Non-pigmented ciliary epithelial cell (primary cell): ENCODE measurements around the gene SUN5.
A peak's percentile ranks its signal among the peaks of the same experiment; 100 is the strongest.
"Not testable (repeated sequence)": the region's sequence is repeated elsewhere in the genome, so short reads cannot be mapped to it uniquely, and the experiment has no call there.

Experiments used
- DNase-seq: peaks from one replicate; pipeline ENCODE4 v3.0.0-alpha.2; 2010; ENCODE audit warnings: low read depth

Gene SUN5

DNA sequence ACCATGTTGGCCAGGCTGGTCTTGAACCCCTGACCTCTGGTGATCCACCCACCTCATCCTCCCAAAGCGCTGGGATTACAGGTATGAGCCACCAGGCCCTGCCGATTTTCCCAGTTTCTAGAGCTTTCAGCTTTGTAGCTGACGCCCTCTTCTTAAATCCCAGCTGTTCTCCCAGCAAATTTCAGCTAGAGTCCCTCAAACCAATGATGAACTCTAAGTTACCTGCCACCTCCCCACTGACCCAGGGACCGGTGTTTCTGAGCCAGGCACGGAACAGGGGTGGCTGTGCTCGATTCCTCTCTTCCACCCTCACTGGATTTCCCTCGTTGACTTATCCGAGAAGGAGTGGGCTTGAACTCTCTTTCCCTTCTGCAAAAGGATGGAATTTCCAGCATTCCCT lies 39.1 kb downstream of the SUN5 start:
- DNase-seq: no peak

DNA sequence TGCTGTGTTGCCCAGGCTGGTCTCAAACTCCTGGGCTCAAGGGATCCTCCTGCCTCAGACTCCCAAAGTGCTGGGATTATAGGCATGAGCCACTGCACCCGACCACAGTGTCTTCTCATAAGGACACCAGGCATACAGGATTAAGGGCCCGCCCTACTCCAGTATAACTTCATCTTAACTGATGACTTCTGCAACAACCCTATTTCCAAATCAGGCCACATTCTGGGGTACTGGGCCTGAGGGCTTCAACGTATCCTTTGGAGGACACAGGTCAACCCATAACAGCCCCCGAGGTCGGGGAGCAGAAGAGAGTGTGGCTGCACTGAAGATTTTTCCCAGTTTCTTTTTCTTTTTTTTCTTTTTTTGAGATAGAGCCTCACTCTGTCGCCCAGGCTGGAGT lies 39.7 kb downstream of the SUN5 start:
- no peak for DNase-seq

DNA sequence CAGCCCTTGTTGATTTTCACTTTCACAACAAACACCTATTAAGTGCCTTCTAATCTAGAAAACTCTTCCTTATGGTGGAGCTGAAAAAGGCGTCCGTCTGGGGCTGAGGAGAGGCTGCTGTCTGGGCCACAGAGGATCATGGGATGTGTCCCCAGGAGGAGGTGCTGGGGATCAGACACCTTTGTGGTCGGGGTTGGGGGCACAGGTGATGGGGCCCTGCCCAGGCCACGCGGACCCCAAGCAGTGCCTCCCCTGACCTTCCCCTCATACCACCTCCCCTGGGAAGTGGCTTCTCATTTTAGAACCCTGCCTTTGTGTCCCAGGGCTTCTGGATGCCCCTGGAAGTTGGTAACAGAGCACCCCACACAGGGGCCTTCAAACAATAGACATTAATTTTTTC lies 41.1 kb downstream of the SUN5 start:
- no peak for DNase-seq

GRCh38 chr20:32962646-32963045 lies 41.6 kb downstream of the SUN5 start:
- DNase-seq: not testable (repeated sequence)

DNA sequence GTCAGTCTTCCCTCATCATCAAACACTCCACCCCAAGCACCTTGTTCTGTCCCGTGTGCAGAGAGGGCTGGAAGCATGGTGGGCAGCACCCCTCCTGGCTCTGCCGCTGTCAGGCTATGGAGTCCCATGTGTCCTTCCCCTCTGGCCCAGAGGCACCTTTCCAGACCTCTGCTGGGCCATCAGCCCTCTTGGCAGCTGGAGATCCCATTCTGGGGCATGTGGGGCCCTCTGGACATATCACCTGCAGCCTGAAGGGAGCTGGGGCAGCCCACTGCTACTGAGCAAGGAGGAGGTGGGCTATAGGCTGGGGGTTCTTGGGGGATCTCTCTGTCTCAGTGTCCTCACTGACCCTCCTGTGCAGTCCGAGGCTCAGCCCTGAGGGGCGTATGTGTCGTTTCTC lies 42.2 kb downstream of the SUN5 start:
- no peak for DNase-seq

DNA sequence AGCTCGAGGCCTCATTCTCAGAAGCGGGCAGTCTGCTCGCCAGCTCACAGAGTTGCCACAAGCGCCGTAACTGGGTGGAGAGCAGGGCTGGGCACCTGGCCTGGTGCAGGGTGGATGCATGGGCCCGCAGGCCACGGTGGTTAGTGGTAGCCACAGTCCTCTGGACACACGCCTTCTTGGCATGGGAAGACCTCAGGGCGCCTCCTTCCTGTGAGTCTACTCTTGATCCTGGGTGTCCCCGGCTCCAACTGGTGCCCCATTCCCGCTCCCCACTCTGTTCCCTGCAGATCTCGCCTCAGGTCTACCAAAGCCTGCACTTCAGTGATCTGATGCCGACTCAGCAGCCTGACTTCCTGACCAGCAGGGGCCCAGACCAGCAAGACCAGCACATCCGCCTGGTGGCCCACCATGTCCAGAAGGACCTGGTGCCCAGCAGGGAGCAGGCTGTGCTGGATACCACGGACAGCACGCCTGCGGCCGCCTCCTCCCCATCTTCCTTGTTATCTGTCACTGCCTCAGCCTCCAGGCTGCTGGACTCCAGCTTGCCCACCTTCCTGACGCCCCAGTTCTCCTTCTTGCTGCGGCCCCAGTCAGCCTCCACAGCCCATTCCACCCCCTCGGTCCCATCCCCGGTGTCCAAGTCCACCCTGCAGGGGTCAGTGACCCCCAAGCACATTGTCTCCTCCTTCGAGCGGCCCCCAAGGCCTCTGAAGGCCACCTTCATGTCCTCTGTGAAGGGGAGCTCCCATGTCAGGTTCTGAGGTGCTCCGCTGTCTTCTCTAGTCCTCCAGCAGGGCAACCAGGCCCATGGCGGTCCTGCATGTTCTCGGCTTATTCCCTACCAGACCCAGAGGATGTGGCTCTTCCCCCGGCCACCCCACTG lies 43.1 kb downstream of the SUN5 start:
- DNase-seq: no peak

DNA sequence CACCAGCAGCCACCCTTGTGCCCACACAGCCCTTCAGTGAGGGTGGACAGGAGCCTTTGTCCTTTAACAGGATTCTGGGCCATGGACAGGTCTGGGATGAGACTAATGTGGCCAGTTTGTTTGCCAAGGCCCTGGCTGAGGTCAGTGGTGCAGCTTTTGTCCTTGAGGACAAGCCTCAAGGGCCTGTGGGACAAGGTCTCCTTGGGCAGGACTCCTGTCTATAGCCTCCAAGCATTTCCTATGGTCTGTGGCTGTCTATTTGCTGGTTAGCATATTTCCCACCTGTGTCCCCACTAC lies 44.1 kb downstream of the SUN5 start:
- DNase-seq: no peak

- no peak for DNase-seq
These were observed 44.6 kb downstream of the SUN5 start for GRCh38 chr20:32959351-32960221.

GRCh38 chr20:32958574-32958973 lies 45.7 kb downstream of the SUN5 start:
- DNase-seq: no peak

DNA sequence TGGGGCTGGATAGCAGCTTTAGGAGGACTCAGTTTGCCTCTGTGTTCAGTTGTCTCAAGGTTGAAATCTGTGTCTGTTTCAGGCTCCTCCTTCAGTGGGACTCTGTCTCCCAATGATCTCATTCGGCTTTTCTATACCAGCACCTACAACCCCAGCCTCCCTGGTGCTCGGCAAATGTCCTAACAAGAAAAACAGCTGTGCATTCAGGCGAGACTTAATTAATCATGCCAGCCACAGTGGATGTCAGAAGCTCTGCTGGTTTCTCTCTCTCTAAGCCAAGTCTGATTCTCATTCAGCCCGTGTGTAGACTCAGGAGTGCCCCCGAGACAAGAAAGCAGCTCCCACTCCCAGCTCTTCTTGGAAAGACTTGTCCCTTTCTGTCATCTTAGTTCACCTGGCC lies 46.8 kb downstream of the SUN5 start:
- no peak for DNase-seq

DNA sequence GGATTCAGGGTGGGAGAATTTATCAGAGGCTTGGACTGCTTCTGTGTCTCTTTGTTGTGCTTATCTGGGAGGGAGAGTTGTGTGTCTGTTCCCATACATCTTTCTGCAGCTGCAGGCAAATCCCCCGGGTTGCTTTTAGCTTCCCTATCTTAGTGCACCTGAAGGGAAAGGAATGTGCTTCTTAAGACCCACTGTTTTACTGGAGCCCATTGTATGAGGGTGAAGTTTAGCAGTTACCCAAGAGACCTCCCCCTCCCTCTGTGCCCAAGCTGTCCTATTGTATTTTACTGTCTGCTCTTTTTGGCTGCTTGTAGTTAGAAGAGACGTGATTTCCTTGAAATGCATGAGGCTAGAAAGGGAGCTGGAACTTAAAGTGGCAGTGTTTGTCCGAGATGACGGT lies 53.7 kb downstream of the SUN5 start:
- DNase-seq: not testable (repeated sequence)

GRCh38 chr20:32946629-32947028 lies 57.6 kb downstream of the SUN5 start:
- DNase-seq: no peak

DNA sequence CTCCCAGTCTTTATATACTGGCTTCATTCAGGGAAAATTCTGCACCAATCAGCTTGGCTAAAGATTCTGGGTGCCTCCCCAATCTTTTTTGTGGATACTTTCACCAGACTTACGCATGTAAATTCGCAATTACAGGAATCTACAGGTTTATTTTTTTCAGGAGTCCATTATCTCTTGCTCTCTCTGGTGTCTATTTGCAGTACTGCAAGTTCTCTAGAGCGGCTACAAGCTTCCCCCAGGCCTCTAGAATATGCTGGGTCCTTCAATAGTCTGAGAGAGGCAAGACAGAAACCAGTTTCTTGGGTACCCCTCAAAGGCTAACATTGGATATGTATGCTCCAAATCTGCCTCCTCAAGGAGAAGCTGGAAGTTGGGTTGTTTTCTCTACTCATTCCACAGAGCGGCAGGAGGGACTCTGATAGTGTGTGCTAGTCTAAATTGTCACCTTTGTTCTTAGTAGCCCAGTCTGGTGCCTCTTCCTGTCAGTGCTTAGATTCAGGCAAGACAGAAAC lies 58.5 kb downstream of the SUN5 start:
- DNase-seq: peak; percentile 6

DNA sequence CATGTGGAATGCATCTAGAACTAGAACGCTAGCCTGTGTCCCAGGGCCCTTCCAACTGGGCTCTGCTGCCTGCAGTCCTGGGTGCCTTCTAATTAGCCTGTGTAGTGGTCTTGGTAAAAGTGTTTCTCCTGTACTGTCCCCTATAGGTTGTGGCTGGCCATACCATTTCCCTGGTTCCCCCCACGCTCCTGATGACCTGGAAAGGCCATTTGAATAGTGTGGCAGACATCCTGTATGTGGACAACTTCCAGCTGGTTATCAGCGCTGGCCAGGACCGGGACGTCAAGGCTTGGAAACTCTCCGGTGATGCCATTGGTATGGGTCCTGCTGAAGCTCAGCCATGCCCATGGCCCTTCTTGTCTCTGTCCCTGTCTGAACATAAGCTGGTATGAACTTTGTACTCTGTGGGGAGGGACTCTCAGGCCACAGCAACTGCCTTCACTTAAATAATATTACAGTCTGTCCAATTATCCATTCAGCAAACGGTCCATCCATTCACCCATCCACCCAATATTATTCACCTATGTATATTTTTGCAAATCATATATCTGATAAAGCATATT lies 60.7 kb downstream of the SUN5 start:
- DNase-seq: no peak

- DNase-seq: no peak
These were observed 62.9 kb downstream of the SUN5 start for GRCh38 chr20:32941155-32941885.

GRCh38 chr20:32934580-32934979 lies 69.7 kb downstream of the SUN5 start:
- no peak for DNase-seq
